22Rv1 (cell line): ENCODE data around the gene ARHGAP18.

ENCODE experiments used
- ZFX ChIP-seq: fragments of 450-650 bp; IDR thresholded peaks from 2 replicates; pipeline ENCODE4 v1.6.1; 2017; ENCODE audit warnings: antibody characterized with exemption, borderline replicate concordance
- TF ChIP-seq, protein P1 (sequence below): fragments of 450-650 bp; IDR thresholded peaks from 2 replicates; pipeline ENCODE4 v1.5.1; 2017; ENCODE audit warnings: mild to moderate bottlenecking

DNA sequence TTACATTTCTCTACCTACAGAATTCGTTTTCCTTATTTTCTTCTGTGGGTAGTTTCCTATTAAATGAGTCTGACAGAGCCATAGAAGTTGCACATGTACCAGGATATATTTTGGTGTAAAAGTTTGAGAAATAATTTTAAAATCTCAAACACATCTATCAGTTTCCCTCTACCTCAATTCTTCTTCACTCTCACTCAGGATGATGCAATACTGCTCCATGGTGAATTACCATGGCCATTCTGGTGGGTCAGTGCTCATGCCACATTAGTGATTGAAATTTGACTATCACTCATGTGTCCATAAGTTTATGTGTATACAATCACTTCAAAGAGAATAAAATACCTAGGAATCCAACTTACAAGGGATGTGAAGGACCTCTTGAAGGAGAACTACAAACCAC lies 151.7 kb downstream of the ARHGAP18 start:
- TF ChIP-seq, protein P1, sequence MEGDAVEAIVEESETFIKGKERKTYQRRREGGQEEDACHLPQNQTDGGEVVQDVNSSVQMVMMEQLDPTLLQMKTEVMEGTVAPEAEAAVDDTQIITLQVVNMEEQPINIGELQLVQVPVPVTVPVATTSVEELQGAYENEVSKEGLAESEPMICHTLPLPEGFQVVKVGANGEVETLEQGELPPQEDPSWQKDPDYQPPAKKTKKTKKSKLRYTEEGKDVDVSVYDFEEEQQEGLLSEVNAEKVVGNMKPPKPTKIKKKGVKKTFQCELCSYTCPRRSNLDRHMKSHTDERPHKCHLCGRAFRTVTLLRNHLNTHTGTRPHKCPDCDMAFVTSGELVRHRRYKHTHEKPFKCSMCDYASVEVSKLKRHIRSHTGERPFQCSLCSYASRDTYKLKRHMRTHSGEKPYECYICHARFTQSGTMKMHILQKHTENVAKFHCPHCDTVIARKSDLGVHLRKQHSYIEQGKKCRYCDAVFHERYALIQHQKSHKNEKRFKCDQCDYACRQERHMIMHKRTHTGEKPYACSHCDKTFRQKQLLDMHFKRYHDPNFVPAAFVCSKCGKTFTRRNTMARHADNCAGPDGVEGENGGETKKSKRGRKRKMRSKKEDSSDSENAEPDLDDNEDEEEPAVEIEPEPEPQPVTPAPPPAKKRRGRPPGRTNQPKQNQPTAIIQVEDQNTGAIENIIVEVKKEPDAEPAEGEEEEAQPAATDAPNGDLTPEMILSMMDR, result no peak
- no peak for TF ChIP-seq ZFX
